Right lung (tissue), 5 donors: ENCODE results near the gene C11orf24. TPM values are rescaled to one million over a fixed set of nuclear protein-coding genes. Genes with fewer than 3 reads are reported as not detected.

Experiments
- DNase-seq, 2 donors: peaks; one replicate each; pipeline ENCODE4 v3.0.0-alpha.2; 2013
- polyA plus RNA-seq, 5 donors: library from polyadenylated mRNA; unstranded; fragments of 120-200 nt; gene quantifications; one replicate each; pipeline versions ENCODE4 v1.2.1 to v1.2.3, GENCODE V29; 2013; ENCODE audit warnings: inconsistent platforms in 1 of 5, low replicate concordance in 1 of 5; ENCODE audit not compliant: insufficient read length in 5 of 5, insufficient read depth in 1 of 5

The C11orf24 gene
- polyA plus RNA-seq, 5 donors, result 17.8 to 30.5 (median 22.8) TPM

- peak; percentile 68 to 69 for DNase-seq
These were observed 59.2 kb downstream of the C11orf24 start for GRCh38 chr11:68212421-68213134.

GRCh38 chr11:68211546-68211945 is 60.2 kb downstream of the C11orf24 start:
- no peak for DNase-seq

Other genes with a start within 250 kb of the C11orf24 start
- gene NDUFS8, start 241.3 kb downstream of the C11orf24 start, polyA plus RNA-seq, result 10 to 100 TPM; 41.7 to 90.0 (median 48.3) TPM
- gene TCIRG1, start 232.9 kb downstream of the C11orf24 start, polyA plus RNA-seq, result 10 to 100 TPM; 27.8 to 46.0 (median 37.7) TPM
- gene CHKA, start 150.6 kb downstream of the C11orf24 start, polyA plus RNA-seq, result 10 to 100 TPM; 75.9 to 99.7 (median 82.6) TPM
- gene KMT5B, start 58.7 kb downstream of the C11orf24 start, polyA plus RNA-seq, result 10 to 100 TPM; 61.0 to 94.6 (median 90.7) TPM
- gene LRP5, start 40.6 kb upstream of the C11orf24 start, polyA plus RNA-seq, result 10 to 100 TPM; 44.5 to 82.3 (median 60.7) TPM
- gene PPP6R3, start 188.8 kb upstream of the C11orf24 start, polyA plus RNA-seq, result 100 to 1,000 TPM in 4 of 5 donors, 10 to 100 TPM in 1; 84.1 to 123 (median 107) TPM